Vagina (tissue), 2 donors: ENCODE data around the gene MYL2.

Source experiments
- CTCF ChIP-seq, 3 experiments: fragments of 450-650 bp in 2 of 3; fragments of 200-600 bp in 1 of 3; sonication (generic) in 1 of 3; IDR thresholded peaks; one replicate each; pipeline ENCODE4 v1.5.1; 2017 to 2019; ENCODE audit warnings: antibody characterized with exemption in 3 of 3, mild to moderate bottlenecking in 2 of 3, moderate library complexity in 2 of 3
- POLR2A ChIP-seq, 2 donors: fragments of 450-650 bp; IDR thresholded peaks; one replicate each; pipeline ENCODE4 v1.6.1; 2017; ENCODE audit warnings: antibody characterized with exemption in 2 of 2, mild to moderate bottlenecking in 2 of 2, moderate library complexity in 2 of 2

GRCh38 chr12:110935588-110935987, 15.2 kb upstream of the MYL2 start:
- TF ChIP-seq POLR2A (IDR thresholded peaks at IDR 0.05) (no peak), CTCF (IDR thresholded peaks at IDR 0.05) (no peak)
